ENCODE results near the gene STRN3.
"Not testable (repeated sequence)": the region's sequence is repeated elsewhere in the genome, so short reads cannot be mapped to it uniquely, and the experiment has no call there.

The STRN3 gene

DNA sequence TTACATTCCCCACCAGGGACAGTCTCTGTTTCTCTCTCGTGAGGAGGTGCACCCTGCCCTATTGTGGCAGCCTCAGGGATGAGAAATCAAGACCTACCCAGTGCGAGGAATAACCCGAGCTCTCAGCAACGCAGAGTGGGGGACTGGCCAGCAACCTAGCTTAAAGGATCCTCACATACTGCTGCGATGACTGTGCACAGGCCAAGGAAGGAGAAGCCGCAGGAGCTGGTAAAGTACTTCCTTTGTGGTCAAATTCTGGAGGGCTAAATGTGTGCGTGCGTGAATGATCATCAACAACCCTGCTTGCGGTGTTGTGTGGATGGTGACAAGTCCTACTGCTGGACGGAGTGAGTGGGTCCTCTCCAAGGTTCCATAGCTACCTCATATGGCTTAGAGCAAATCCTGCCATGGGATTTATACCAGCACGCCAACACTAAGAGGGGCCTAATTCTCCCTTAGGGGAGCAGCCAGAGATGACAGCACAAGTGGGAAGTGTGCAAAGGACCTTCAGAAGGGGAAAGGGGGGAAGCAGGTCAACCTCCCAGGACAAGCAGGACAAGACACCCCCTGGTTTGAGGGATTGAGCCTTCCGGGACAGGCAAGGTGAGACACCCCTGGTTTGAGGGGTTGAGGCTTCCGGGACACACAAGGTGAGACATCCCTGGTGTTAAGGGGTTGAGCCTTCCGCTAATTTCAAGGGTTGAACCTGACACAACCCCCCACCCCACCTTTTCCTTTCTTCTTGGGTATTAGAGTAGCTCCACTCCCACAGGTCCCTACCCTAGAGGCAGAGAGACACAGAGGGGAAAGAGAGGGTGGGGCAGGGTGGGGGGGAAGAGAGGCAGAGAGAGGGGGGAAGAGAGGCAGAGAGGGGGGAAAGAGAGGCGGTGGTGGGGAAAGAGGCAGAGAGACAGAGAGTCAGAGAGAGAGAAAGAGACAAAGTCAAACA is 59.5 kb downstream of the STRN3 start:
- DNase-seq = peak; percentile 83
- Histone ChIP-seq H3K4me3 (ENCODE audit: low read depth, low read length) (no peak overlapping the region), H3K36me3 (replicated peaks) (peaks cover 2% of the 10 kb centered on the region), H3K27ac (peak overlapping the region; percentile 56), H3K27me3 (replicated peaks) (no peaks in the 10 kb centered on the region)
- in situ Hi-C loops (cut with HindIII; ENCODE audit: low pct_ligation_motif_present, low sequenced_read_pairs) = no loop called here
- TF ChIP-seq, protein P1, sequence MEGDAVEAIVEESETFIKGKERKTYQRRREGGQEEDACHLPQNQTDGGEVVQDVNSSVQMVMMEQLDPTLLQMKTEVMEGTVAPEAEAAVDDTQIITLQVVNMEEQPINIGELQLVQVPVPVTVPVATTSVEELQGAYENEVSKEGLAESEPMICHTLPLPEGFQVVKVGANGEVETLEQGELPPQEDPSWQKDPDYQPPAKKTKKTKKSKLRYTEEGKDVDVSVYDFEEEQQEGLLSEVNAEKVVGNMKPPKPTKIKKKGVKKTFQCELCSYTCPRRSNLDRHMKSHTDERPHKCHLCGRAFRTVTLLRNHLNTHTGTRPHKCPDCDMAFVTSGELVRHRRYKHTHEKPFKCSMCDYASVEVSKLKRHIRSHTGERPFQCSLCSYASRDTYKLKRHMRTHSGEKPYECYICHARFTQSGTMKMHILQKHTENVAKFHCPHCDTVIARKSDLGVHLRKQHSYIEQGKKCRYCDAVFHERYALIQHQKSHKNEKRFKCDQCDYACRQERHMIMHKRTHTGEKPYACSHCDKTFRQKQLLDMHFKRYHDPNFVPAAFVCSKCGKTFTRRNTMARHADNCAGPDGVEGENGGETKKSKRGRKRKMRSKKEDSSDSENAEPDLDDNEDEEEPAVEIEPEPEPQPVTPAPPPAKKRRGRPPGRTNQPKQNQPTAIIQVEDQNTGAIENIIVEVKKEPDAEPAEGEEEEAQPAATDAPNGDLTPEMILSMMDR (IDR thresholded peaks at IDR 0.05; ENCODE audit: low read depth, low read length, missing control alignments) = no peak

DNA sequence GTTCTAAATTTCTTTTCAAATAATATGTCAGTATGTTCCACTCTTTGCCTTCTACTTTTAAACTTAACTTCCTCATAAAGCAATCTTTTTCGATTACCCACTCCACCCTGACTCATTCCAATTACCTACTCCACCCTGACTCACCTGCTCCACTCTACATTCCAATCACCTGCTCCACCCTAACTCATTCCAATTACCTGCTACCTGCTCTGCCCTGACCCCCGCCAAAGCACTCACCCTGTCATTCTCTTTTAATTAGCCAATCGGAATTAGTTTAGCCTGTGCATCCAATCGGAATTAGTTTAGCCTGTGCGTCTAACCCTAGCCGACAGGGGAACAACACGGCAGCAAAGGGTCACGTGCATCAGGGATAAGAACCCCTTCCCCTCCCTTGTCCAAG is 60.3 kb downstream of the STRN3 start:
- in situ Hi-C loops (cut with HindIII; ENCODE audit: low pct_ligation_motif_present, low sequenced_read_pairs); H3K27ac ChIP-seq; H3K4me3 ChIP-seq (ENCODE audit: low read depth, low read length); DNase-seq; H3K36me3 ChIP-seq (replicated peaks); H3K27me3 ChIP-seq (replicated peaks): not testable (repeated sequence)

DNA sequence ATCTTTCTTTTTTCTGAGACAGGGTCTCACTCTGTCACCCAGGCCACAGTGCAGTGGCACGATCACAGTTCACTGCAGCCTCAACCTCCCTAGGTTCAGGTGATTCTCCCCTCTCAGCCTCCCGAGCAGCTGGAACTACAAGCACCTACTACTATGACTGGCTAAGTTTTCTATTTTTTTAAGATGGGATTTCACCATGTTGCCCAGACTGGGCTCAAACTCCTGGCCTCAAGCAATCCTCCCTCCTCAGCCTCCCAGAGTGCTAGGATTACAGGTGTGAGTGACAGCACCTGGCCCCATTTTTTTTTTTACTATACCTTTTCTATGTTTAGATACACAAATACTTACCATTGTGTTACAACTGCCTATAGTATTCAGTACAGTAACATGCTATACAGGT is 63.6 kb downstream of the STRN3 start:
- H3K4me3 ChIP-seq (ENCODE audit: low read depth, low read length); H3K27ac ChIP-seq; in situ Hi-C loops (cut with HindIII; ENCODE audit: low pct_ligation_motif_present, low sequenced_read_pairs); DNase-seq; H3K36me3 ChIP-seq (replicated peaks); H3K27me3 ChIP-seq (replicated peaks): not testable (repeated sequence)

DNA sequence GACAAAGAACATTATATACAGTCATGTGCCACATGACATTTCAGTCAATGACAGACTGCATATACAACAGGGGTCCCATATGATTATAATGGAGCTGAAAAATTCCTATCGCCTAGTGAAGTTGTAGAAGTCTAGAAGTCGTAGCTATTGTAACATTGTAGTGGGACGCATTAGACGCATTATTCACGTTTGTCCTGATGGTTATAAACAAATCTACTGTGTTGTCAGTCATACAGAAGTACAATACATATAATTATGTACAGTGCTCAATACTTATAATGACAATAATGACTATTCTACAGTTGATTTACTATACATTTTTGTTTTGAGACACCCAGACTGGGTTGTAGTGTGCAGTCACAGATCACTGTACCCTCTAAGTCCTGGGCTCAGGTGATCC is 64.8 kb downstream of the STRN3 start:
- peaks cover 2% of the 10 kb centered on the region for H3K36me3 ChIP-seq (replicated peaks)
- H3K27me3 ChIP-seq (replicated peaks) = no peaks in the 10 kb centered on the region
- in situ Hi-C loops (cut with HindIII; ENCODE audit: low pct_ligation_motif_present, low sequenced_read_pairs) = no loop called here
- DNase-seq = no peak
- H3K27ac ChIP-seq = no peak overlapping the region
- H3K4me3 ChIP-seq (ENCODE audit: low read depth, low read length) = no peak overlapping the region
- TF ChIP-seq, protein P1 (IDR thresholded peaks at IDR 0.05; ENCODE audit: low read depth, low read length, missing control alignments) = no peak

DNA sequence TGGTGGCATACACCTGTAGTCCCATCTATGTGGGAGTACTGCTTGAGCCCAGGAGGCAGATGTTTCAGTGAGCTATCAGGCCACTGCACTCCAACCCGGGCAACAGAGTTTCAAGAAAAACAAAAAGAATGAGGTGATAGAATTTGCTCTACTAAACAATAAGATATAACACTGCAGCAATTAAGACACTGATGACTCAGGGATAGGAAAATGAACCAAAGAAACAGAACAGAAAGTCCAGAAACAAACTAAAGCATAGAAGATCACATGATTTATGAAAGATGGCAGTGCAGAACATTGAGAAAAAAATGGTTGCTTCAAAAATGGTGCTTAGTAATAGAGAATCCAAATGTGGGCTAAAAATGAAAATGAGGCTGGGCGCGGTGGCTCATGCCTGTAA is 66.0 kb downstream of the STRN3 start:
- Histone ChIP-seq H3K27me3 (replicated peaks) (no peaks in the 10 kb centered on the region), H3K36me3 (replicated peaks) (peaks cover 2% of the 10 kb centered on the region), H3K27ac (no peak overlapping the region), H3K4me3 (ENCODE audit: low read depth, low read length) (no peak overlapping the region)
- in situ Hi-C loops (cut with HindIII; ENCODE audit: low pct_ligation_motif_present, low sequenced_read_pairs) = no loop called here
- TF ChIP-seq, protein P1 (IDR thresholded peaks at IDR 0.05; ENCODE audit: low read depth, low read length, missing control alignments) = no peak
- no peak for DNase-seq

DNA sequence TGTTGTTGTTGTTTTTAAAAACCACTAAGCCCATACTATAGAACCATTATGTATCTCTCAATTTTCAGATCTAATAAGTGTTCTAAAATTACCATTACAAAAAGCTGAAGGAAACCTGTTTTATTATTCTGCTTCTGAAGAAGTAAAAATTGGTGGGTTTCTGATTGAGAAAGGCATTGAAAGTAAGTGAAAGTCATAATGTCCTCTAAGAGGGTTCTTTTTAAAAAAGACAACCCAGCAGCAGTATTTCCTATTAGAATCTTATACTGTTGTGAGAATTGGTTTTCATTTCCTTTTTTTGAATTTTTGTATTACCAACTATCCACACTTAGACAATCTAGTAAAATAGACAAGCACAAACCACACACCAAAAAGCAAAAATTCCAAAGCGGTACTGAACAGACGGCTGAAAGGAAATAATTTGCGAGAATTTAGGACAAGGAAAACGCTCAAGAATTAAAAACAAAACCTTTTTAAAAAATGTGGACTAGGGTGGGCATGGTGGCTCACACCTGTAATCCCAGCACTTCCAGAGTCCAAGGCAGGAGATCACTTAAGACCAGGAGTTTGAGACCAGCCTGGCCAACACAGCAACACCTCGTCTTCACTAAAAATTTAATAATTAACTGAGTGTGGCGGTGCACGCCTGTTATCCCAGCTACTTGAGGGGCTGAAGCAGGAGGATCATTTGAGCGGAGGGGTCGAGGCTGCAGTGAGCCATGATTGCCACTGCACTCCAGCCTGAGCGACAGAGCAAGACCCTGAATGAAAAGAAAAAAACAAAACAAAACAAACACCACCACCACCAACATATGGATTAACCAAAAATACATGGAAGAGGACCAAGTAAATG is 67.4 kb downstream of the STRN3 start:
- in situ Hi-C loops (cut with HindIII; ENCODE audit: low pct_ligation_motif_present, low sequenced_read_pairs) = no loop called here
- TF ChIP-seq, protein P1 (IDR thresholded peaks at IDR 0.05; ENCODE audit: low read depth, low read length, missing control alignments) = no peak
- Histone ChIP-seq H3K4me3 (ENCODE audit: low read depth, low read length) (no peak overlapping the region), H3K36me3 (replicated peaks) (no peaks in the 10 kb centered on the region), H3K27ac (no peak overlapping the region), H3K27me3 (replicated peaks) (no peaks in the 10 kb centered on the region)
- no peak for DNase-seq
